Activated T-helper 9 cell treated with anti-CD3 and anti-CD28 coated beads, Interleukin-2, amount 50 U/mL, for 16 hours (primary cell): ENCODE measurements around the gene EIF2AK3.
"Not testable (repeated sequence)": the region's sequence is repeated elsewhere in the genome, so short reads cannot be mapped to it uniquely, and the experiment has no call there.

ENCODE experiments used
- DNase-seq: peaks from one replicate; pipeline ENCODE4 v3.0.0-alpha.2; 2020; ENCODE audit warnings: low read depth

EIF2AK3 gene

DNA sequence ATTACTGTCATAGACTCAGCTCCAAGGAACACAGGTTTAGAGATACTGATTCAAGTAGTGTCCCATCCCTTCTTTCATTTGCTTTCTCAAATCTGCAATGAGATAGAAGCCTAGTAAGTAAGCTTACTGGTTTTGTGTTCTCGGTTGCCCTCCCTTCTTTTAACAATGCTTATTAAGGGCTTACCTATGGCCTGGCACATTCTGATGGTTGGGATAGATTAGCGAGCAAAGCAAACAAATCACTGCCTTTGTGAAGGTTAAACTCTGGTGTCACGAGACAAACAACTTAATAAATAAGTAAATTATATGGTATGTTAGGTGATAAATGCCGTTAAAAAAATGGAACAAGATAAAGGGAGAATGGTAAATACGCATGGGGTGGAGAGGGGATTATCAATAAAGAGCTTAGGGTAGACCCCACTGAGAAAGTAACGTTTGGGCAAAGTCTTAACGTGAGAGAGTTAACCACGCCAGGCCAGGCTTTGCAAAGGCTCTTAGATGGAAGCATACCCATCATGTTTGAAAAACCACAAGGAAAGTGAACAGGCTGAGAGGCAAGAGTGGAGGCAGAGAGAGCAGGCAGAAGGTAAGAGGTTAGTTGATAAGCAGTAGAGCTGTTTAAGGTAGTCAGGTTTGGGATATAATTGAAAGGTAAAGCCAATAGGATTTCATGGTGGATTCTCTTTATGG, 31.0 kb downstream of the EIF2AK3 start:
- DNase-seq = no peak

DNA sequence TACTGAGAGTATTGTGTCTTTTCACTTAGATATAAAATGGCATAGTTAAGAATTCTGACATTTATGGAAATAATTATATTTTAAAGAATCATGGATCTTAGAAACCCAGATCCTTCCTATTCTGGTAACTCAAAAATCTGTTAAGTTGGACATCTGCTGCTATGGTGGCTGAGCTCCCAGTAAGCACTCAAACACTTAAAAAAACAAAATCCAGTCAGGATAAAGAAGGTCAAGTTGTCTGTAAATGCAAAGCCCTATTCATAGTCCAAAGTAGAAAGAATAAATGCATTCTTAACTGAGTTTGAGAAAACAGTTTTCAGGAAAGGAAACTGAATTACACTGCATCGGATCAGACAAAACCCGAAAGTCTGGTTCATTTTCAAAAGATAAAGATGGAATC, 35.6 kb downstream of the EIF2AK3 start:
- no peak for DNase-seq

DNA sequence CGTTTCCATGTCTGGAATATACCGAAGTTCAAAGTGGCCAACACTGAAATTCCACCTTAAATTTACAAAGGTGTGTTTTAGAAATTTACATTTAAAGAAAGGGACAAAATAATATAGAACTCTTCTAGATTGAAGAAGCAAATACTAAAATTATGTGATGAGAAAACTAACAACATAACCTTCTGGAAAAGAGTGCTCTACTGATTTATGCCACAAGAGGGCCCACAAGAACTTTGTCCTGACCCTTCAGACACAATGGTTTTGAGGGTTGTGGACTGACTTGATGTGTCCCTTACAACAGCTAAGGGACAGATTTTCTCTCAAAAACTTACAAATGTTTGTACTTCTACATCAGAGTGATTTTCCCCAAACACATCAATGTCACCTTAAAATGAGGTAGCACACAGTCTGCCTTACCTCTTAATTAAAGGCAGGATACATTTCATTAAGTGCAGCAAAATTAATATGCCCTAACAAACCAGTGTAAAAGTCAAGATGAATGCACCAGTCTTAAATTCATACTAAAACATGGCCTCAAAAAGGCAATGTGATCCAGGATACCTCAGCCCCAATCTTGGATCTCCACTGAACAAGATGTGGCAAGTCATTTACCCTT, 36.2 kb downstream of the EIF2AK3 start:
- peak; percentile 4 for DNase-seq

GRCh38 chr2:88585969-88586368, 41.3 kb downstream of the EIF2AK3 start:
- no peak for DNase-seq

- no peak for DNase-seq
Observed at GRCh38 chr2:88582030-88582429, 45.2 kb downstream of the EIF2AK3 start.

- no peak for DNase-seq
Observed at GRCh38 chr2:88580088-88580487, 47.2 kb downstream of the EIF2AK3 start.

GRCh38 chr2:88575630-88576029, 51.6 kb downstream of the EIF2AK3 start:
- DNase-seq = no peak

- DNase-seq = no peak
Observed at GRCh38 chr2:88575051-88575450, 52.2 kb downstream of the EIF2AK3 start.

DNA sequence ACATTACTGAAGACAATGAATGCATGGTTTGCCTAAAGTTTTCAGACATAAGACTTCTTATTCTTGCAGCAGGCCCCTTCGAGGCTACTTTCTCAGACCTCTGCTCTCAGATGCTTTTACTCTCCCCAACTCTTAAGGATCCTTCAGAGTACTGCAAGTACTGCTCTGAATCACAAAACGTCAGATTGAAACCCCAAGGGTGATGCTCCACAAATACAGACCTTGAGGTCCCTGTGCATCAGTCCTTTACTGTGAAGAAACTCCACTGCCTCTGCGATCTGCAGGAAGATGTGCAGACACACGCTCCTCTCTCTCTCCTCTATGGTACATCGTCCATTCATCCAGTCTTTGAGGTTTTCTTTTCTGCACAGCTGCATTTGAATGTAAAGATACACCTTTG, 52.8 kb downstream of the EIF2AK3 start:
- no peak for DNase-seq

GRCh38 chr2:88568179-88568578, 59.1 kb downstream of the EIF2AK3 start:
- no peak for DNase-seq

GRCh38 chr2:88564402-88564801, 62.9 kb downstream of the EIF2AK3 start:
- no peak for DNase-seq

- DNase-seq = no peak
Observed at GRCh38 chr2:88563129-88563528, 64.1 kb downstream of the EIF2AK3 start.

GRCh38 chr2:88561646-88562388, 65.4 kb downstream of the EIF2AK3 start:
- no peak for DNase-seq

GRCh38 chr2:88560619-88561307, 66.5 kb downstream of the EIF2AK3 start:
- DNase-seq = no peak

DNA sequence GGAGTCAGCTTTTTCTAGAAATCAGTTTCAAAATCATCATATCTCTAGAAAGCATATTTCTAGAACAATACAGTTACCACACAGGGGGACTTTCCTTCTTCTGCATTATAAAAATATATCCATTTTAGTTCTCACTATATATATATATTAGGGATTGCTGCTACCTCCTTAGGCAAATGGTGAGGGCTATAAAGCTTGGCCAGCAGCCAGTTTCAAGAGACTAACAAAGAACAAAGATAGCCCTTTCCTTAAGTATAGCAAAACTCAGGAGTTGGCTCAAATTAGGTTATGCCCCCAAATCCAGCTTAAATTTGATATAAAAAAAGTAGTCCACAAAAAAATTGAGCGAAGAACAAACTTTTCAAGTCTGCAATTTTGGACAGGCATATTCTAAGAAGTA, 70.0 kb downstream of the EIF2AK3 start:
- DNase-seq = no peak

DNA sequence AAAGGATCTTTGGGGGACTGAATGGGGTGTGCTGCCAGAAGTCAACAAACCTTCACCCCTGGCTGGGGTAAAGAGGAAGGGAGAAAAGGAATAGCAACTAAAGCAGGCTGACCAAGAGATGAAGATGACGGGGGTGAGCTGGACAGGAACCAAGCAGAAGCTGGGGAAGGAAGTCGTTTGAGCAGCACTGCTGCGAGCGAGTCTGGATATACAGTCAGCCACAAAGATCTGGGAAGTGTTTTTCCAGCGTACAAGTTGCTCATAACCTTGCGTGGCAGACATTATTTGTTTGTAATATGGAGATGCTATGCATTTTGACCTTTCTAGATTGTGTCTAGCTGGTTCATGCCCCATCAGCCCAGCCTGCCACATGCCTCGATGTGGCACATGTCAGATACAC, 71.2 kb downstream of the EIF2AK3 start:
- no peak for DNase-seq

GRCh38 chr2:88554189-88554588, 73.1 kb downstream of the EIF2AK3 start:
- DNase-seq = no peak

DNA sequence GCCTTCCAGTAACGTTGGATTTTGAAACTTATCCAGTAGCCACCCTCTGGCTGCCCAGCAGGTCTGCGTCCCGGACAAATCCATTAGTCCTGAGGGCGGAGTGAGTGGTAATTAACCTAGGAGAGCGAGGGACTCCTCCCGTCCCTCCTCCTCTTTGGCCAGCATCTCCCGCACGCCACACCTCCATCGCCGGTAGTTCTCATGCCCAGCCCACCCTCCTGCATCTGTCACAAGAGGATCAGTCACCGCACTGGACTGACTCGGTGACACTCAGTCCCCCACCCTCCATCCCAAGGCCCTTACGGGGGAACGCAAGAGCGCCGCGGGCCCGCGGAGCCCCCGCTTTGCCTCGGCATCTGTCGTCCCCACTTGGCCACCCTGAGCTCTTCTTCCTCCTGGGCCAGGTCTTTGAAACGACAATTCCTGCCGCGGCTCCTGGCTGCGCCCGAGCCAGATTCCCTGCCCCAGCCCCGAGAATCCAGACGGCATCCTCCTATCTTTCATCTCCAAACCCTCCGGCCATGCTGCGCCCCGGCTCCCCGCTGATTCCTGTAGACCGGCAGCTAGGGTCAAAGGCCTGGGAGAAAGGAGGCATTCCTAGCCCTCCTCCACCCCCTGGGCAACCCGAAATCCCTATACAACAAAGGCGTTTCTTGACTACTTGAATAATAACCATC, 77.5 kb downstream of the EIF2AK3 start:
- DNase-seq = no peak

DNA sequence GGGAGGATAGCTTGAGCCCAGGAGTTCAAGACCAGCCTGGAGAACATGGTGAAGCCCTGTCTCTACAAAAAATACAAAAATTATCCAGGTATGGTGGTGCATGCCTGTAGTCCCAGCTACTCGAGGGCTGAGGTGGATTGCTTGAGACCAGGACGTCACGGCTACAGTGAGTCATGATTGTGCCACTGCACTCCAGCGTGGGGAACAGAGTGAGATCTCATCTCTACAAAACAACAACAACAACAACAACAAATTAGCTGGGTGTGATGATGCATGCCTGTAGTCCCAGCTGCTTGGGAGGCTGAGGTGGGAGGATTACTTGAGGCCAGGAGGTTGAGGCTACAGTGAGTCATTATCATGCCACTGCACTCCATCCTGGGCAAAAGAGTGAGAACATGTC, 81.0 kb downstream of the EIF2AK3 start:
- not testable (repeated sequence) for DNase-seq

DNA sequence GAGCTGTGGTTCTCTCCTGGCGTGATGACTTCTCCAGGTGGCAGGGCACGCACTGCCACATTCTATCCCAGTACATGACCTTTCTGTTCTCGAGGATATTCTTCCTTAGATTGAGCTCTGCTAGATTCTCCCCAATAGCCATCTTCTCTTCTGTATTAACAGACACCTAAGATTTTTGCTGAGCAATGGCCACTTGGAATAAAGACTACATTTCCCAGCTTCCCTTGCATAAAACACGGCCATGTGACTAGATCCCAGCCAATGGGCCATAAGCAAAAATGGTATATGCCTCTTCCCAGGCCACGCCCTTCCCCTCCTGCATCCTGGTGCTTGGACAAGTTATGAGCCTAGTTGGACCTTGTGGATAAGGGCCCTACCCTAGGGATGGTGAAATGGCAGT, 82.1 kb downstream of the EIF2AK3 start:
- no peak for DNase-seq

- DNase-seq = no peak
Observed at GRCh38 chr2:88543541-88544057, 83.7 kb downstream of the EIF2AK3 start.

DNA sequence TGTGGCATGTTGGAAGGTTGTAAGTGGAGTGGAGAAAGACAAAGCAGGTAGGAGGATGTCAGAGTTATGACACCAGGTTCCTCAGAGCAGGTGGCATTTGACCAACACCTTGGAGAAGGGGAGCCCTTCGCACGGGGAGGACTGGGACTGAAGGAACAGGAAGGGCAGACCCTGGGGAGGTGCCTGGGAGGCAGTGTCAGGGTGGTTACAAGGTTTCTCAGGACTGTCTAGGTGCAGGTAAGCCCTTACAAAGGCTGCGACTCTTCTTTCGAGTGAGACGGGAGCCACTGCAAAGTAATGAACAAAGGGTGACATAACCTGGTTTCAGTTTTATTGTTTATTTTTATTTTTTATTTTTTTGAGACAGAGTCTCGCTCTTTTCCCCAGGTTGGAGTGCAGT, 84.6 kb downstream of the EIF2AK3 start:
- no peak for DNase-seq
